Liver (tissue), 9 donors: ENCODE data around the gene NCF4. TPM values are rescaled to one million over a fixed set of nuclear protein-coding genes. Genes with fewer than 3 reads are reported as not detected.

Source experiments
- DNase-seq: peaks from one replicate; pipeline ENCODE4 v3.0.0-alpha.2; 2017; ENCODE audit warnings: low spot score
- H3K27ac ChIP-seq, 2 donors: one replicate each; pipeline ENCODE4 v1.7.0; 2013; ENCODE audit warnings: inconsistent platforms in 2 of 2, low read length in 2 of 2, control low read depth in 1 of 2, low read depth in 1 of 2, mild to moderate bottlenecking in 1 of 2
- H3K27me3 ChIP-seq, 4 donors: one replicate each; pipeline versions ENCODE4 v1.6.1 to v1.7.0; 2013; ENCODE audit warnings: low read length in 3 of 4, inconsistent platforms in 1 of 4, mild to moderate bottlenecking in 1 of 4, moderate library complexity in 1 of 4; ENCODE audit not compliant: control insufficient read depth in 4 of 4, insufficient read depth in 4 of 4
- H3K36me3 ChIP-seq, 4 donors: one replicate each; pipeline versions ENCODE4 v1.6.1 to v1.7.0; 2013; ENCODE audit warnings: low read length in 3 of 4, mild to moderate bottlenecking in 3 of 4, low read depth in 1 of 4, moderate library complexity in 1 of 4; ENCODE audit not compliant: control insufficient read depth in 4 of 4, insufficient read depth in 3 of 4
- H3K4me1 ChIP-seq, 4 donors: one replicate each; pipeline versions ENCODE4 v1.6.1 to v1.7.0; 2013; ENCODE audit warnings: low read length in 3 of 4, mild to moderate bottlenecking in 3 of 4, moderate library complexity in 1 of 4; ENCODE audit not compliant: control insufficient read depth in 4 of 4, insufficient read depth in 4 of 4
- H3K4me3 ChIP-seq, 3 donors: one replicate each; pipeline versions ENCODE4 v1.6.1 to v1.7.0; 2013; ENCODE audit warnings: low read length in 3 of 3, control low read depth in 1 of 3, low read depth in 1 of 3, mild to moderate bottlenecking in 1 of 3
- H3K9ac ChIP-seq, 2 donors: one replicate each; pipeline ENCODE4 v1.7.0; 2013; ENCODE audit warnings: low read length in 2 of 2, mild to moderate bottlenecking in 2 of 2, moderate library complexity in 2 of 2, control low read depth in 1 of 2, low read depth in 1 of 2
- H3K9me3 ChIP-seq, 4 donors: one replicate each; pipeline versions ENCODE4 v1.6.1 to v1.7.0; 2013; ENCODE audit warnings: low read length in 3 of 4; ENCODE audit not compliant: control insufficient read depth in 4 of 4
- ATF3 ChIP-seq: IDR thresholded peaks from 2 replicates; pipeline ENCODE4 v1.6.1; 2016; ENCODE audit warnings: antibody characterized with exemption
- CTCF ChIP-seq: fragments of 150-350 bp; IDR thresholded peaks from 2 replicates; pipeline ENCODE4 v1.5.1; 2017; ENCODE audit warnings: improper control_type of control experiment, low read depth, low read length; ENCODE audit not compliant: missing input control
- EGR1 ChIP-seq, 2 donors: IDR thresholded peaks; 2 replicates each; pipeline ENCODE4 v1.6.1; 2016 to 2018; ENCODE audit warnings: antibody characterized with exemption in 2 of 2, low read depth in 2 of 2
- FOXA1 ChIP-seq: IDR thresholded peaks from 2 replicates; pipeline ENCODE4 v1.6.1; 2016; ENCODE audit warnings: antibody characterized with exemption
- FOXA2 ChIP-seq: IDR thresholded peaks from 2 replicates; pipeline ENCODE4 v1.6.1; 2016; ENCODE audit warnings: antibody characterized with exemption
- GABPA ChIP-seq, 2 donors: IDR thresholded peaks in 1 of 2; conservative IDR thresholded peaks in 1 of 2; 2 replicates each; pipeline ENCODE4 v1.6.1; 2016; ENCODE audit warnings: antibody characterized with exemption in 2 of 2, mild to moderate bottlenecking in 1 of 2, moderate library complexity in 1 of 2
- HNF4A ChIP-seq, 2 donors: conservative IDR thresholded peaks; 2 replicates each; pipeline ENCODE4 v1.6.1; 2016; ENCODE audit warnings: antibody characterized with exemption in 2 of 2, mild to moderate bottlenecking in 2 of 2
- HNF4G ChIP-seq: IDR thresholded peaks from 2 replicates; pipeline ENCODE4 v1.6.1; 2016; ENCODE audit warnings: antibody characterized with exemption
- JUND ChIP-seq, 2 donors: IDR thresholded peaks; 2 replicates each; pipeline ENCODE4 v1.6.1; 2016; ENCODE audit warnings: antibody characterized with exemption in 2 of 2
- MAX ChIP-seq: IDR thresholded peaks from 2 replicates; pipeline ENCODE4 v1.6.1; 2016; ENCODE audit warnings: antibody characterized with exemption
- NR2F2 ChIP-seq: IDR thresholded peaks from 2 replicates; pipeline ENCODE4 v1.6.1; 2016; ENCODE audit warnings: antibody characterized with exemption
- RAD21 ChIP-seq, 2 donors: IDR thresholded peaks; 2 replicates each; pipeline ENCODE4 v1.6.1; 2016; ENCODE audit warnings: antibody characterized with exemption in 2 of 2, mild to moderate bottlenecking in 2 of 2
- RXRA ChIP-seq, 2 donors: IDR thresholded peaks; 2 replicates each; pipeline ENCODE4 v1.6.1; 2017 to 2018; ENCODE audit warnings: antibody characterized with exemption in 2 of 2, mild to moderate bottlenecking in 1 of 2
- SP1 ChIP-seq: IDR thresholded peaks from 2 replicates; pipeline ENCODE4 v1.6.1; 2018; ENCODE audit warnings: antibody characterized with exemption, mild to moderate bottlenecking
- TAF1 ChIP-seq: conservative IDR thresholded peaks from 2 replicates; pipeline ENCODE4 v1.6.1; 2016; ENCODE audit warnings: antibody characterized with exemption, mild to moderate bottlenecking
- YY1 ChIP-seq: IDR thresholded peaks from 2 replicates; pipeline ENCODE4 v1.6.1; 2016; ENCODE audit warnings: antibody characterized with exemption, mild to moderate bottlenecking
- WGBS: extraction: QIAGEN DNeasy Blood & Tissue Kit; methylation state at CpG from one replicate; pipeline ENCODE4 v1.1.7; 2013; 5-methylcytosine and 5-hydroxymethylcytosine counted together
- polyA plus RNA-seq, 2 donors: library from polyadenylated mRNA; stranded (reverse) in 1 of 2; unstranded in 1 of 2; fragments of 200-250 nt in 1 of 2; fragments of >200 nt in 1 of 2; fragmentation: Nextera tagmentation in 1 of 2; extraction: Ambion mirVana in 1 of 2; gene quantifications; one replicate each; pipeline versions ENCODE4 v1.2.1 to v1.2.3, GENCODE V29; 2013 to 2015
- total RNA-seq, 2 donors: library from RNA; depleted of rRNA; stranded (reverse); fragments of >200 nt; gene quantifications; one replicate each; pipeline ENCODE4 v1.2.3, GENCODE V29; 2014
- TF ChIP-seq, protein P1 (sequence below): IDR thresholded peaks from 2 replicates; pipeline ENCODE4 v1.6.1; 2016; ENCODE audit warnings: antibody characterized with exemption, mild to moderate bottlenecking
- TF ChIP-seq, protein P2 (sequence below): IDR thresholded peaks from 2 replicates; pipeline ENCODE4 v1.6.1; 2016; ENCODE audit warnings: antibody characterized with exemption
- donor health status: healthy.
- donor health status: healthy.
- donor health status: healthy.
- donor health status: healthy.
- donor health status: healthy.

The NCF4 gene
- total and polyA plus RNA-seq, 4 donors: 3.9 to 14.3 (median 5.4) TPM

GRCh38 chr22:36831206-36831605, 29.6 kb upstream of the NCF4 start:
- no peak overlapping the region for H3K4me3 ChIP-seq
- no peaks in the 10 kb centered on the region for H3K36me3 ChIP-seq
- no peak overlapping the region for H3K27ac ChIP-seq
- no peaks in the 10 kb centered on the region for H3K4me1 ChIP-seq
- DNase-seq: no peak
- no peak overlapping the region for H3K9ac ChIP-seq
- peaks cover 0 to 3% (median under 1%) of the 10 kb centered on the region in 4 donors for H3K9me3 ChIP-seq
- TF ChIP-seq, protein P1, sequence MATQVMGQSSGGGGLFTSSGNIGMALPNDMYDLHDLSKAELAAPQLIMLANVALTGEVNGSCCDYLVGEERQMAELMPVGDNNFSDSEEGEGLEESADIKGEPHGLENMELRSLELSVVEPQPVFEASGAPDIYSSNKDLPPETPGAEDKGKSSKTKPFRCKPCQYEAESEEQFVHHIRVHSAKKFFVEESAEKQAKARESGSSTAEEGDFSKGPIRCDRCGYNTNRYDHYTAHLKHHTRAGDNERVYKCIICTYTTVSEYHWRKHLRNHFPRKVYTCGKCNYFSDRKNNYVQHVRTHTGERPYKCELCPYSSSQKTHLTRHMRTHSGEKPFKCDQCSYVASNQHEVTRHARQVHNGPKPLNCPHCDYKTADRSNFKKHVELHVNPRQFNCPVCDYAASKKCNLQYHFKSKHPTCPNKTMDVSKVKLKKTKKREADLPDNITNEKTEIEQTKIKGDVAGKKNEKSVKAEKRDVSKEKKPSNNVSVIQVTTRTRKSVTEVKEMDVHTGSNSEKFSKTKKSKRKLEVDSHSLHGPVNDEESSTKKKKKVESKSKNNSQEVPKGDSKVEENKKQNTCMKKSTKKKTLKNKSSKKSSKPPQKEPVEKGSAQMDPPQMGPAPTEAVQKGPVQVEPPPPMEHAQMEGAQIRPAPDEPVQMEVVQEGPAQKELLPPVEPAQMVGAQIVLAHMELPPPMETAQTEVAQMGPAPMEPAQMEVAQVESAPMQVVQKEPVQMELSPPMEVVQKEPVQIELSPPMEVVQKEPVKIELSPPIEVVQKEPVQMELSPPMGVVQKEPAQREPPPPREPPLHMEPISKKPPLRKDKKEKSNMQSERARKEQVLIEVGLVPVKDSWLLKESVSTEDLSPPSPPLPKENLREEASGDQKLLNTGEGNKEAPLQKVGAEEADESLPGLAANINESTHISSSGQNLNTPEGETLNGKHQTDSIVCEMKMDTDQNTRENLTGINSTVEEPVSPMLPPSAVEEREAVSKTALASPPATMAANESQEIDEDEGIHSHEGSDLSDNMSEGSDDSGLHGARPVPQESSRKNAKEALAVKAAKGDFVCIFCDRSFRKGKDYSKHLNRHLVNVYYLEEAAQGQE: no peak
- TF ChIP-seq SP1 (no peak), FOXA2 (no peak), EGR1 (IDR thresholded peaks at IDR 0.05; ENCODE audit: low read depth in 2 of 2) (no peak), HNF4G (no peak), HNF4A (conservative IDR thresholded peaks at IDR 0.05) (no peak), RXRA (IDR thresholded peaks at IDR 0.05) (no peak), MAX (no peak), RAD21 (IDR thresholded peaks at IDR 0.05) (no peak), JUND (IDR thresholded peaks at IDR 0.05) (no peak), TAF1 (no peak), CTCF (no peak), FOXA1 (no peak), NR2F2 (no peak), YY1 (no peak), GABPA (IDR thresholded peaks at IDR 0.05 in 1 of 2, conservative IDR thresholded peaks at IDR 0.05 in 1 of 2) (no peak), ATF3 (no peak)
- TF ChIP-seq, protein P2, sequence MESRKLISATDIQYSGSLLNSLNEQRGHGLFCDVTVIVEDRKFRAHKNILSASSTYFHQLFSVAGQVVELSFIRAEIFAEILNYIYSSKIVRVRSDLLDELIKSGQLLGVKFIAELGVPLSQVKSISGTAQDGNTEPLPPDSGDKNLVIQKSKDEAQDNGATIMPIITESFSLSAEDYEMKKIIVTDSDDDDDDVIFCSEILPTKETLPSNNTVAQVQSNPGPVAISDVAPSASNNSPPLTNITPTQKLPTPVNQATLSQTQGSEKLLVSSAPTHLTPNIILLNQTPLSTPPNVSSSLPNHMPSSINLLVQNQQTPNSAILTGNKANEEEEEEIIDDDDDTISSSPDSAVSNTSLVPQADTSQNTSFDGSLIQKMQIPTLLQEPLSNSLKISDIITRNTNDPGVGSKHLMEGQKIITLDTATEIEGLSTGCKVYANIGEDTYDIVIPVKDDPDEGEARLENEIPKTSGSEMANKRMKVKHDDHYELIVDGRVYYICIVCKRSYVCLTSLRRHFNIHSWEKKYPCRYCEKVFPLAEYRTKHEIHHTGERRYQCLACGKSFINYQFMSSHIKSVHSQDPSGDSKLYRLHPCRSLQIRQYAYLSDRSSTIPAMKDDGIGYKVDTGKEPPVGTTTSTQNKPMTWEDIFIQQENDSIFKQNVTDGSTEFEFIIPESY: no peak
- no peaks in the 10 kb centered on the region for H3K27me3 ChIP-seq

GRCh38 chr22:36831717-36832116, 29.1 kb upstream of the NCF4 start:
- no peak overlapping the region for H3K27ac ChIP-seq
- no peak overlapping the region for H3K9ac ChIP-seq
- no peaks in the 10 kb centered on the region for H3K27me3 ChIP-seq
- H3K36me3 ChIP-seq: no peaks in the 10 kb centered on the region
- 90% methylated on average over 3 of the region's 3 CpGs for WGBS
- peaks cover 0 to 3% (median under 1%) of the 10 kb centered on the region in 4 donors for H3K9me3 ChIP-seq
- no peak for TF ChIP-seq ATF3
- no peaks in the 10 kb centered on the region for H3K4me1 ChIP-seq
- H3K4me3 ChIP-seq: no peak overlapping the region
- no peak for DNase-seq
